Measurements from ENCODE around the gene APOL5.

DNA sequence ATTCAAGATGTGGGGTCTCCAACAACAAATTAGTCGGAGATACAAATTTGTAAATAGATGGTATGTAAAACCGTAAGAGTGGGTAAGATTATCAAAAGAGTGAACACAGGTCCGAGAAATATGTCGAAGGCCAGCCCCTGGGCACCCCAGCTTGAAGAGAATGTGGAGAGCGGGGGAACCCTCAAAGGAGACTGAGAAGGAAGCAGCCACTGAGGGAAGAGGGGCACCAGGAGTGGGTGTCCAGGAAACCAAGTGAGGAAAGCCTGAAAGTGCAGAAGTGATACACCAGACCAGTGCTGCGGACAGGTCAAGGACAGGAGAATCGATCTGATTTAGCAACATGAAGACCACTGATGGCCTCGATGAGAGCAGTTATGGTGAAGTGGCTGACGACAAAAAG, 14.4 kb downstream of the APOL5 start:
- TF ChIP-seq POLR2AphosphoS5 (IDR thresholded peaks at IDR 0.05; ENCODE audit: low read depth, low read length), result no peak
- no peak for TF ChIP-seq POLR2A (IDR thresholded peaks at IDR 0.05; ENCODE audit: low read depth, low read length)
